ENCODE results near the gene MRI1.

Gene MRI1

GRCh38 chr19:13768510-13768909 lies 4.2 kb downstream of the MRI1 start:
- H3K4me3 ChIP-seq (ENCODE audit: insufficient read depth in 1 of 2, low read depth in 1 of 2, low read length in 2 of 2): no peak overlapping the region
- peaks cover 36 to 40% of the 10 kb centered on the region in 2 experiments for H3K36me3 ChIP-seq (ENCODE audit: control insufficient read depth in 1 of 2, insufficient read depth in 2 of 2, low read depth in 1 of 2, low read length in 2 of 2)
- 97% methylated on average over 19 of the region's 19 CpGs for WGBS
- no peak overlapping the region for H2BK5ac ChIP-seq (ENCODE audit: low read depth, low read length, poor library complexity, severe bottlenecking)
- DNase-seq: no peak
- H3K9ac ChIP-seq (ENCODE audit: low read length): no peak overlapping the region
- H3K4ac ChIP-seq (ENCODE audit: low read depth in 1 of 2, low read length in 2 of 2): no peak overlapping the region
- no peaks in the 10 kb centered on the region for H3K9me3 ChIP-seq (ENCODE audit: control insufficient read depth, low read length)
- no peak overlapping the region for H3K4me2 ChIP-seq (ENCODE audit: low read length, poor library complexity, severe bottlenecking)
- H3K18ac ChIP-seq (ENCODE audit: low read depth in 1 of 2, low read length in 2 of 2): no peak overlapping the region
- H3K27ac ChIP-seq (ENCODE audit: low read length, poor library complexity, severe bottlenecking): no peak overlapping the region
- no peak overlapping the region for H2BK12ac ChIP-seq (ENCODE audit: low read length in 2 of 2)
- H3K79me1 ChIP-seq (replicated peaks; ENCODE audit: low read length, poor library complexity, severe bottlenecking): peaks cover 12% of the 10 kb centered on the region
- H3K27me3 ChIP-seq (ENCODE audit: control insufficient read depth in 1 of 2, insufficient read depth in 1 of 2, low read length in 2 of 2): no peaks in the 10 kb centered on the region
- no peak overlapping the region for H4K8ac ChIP-seq (ENCODE audit: low read length)
- H4K91ac ChIP-seq (ENCODE audit: low read length): no peak overlapping the region
- H2AFZ ChIP-seq (ENCODE audit: low read depth, low read length): no peak overlapping the region
- H2BK120ac ChIP-seq (ENCODE audit: low read depth, low read length): no peak overlapping the region
- no peak overlapping the region for H2BK15ac ChIP-seq (ENCODE audit: low read depth, poor library complexity, severe bottlenecking)
- no peak overlapping the region for H3K23ac ChIP-seq (ENCODE audit: low read length in 2 of 2)
- H3K14ac ChIP-seq (ENCODE audit: low read length in 2 of 2): no peak overlapping the region
- H2AK5ac ChIP-seq (ENCODE audit: low read length, severe bottlenecking): no peak overlapping the region
- H3K4me1 ChIP-seq (ENCODE audit: control insufficient read depth, insufficient read depth, low read depth, low read length): peaks cover 19% of the 10 kb centered on the region

- H3K4me3 ChIP-seq (ENCODE audit: insufficient read depth in 1 of 2, low read depth in 1 of 2, low read length in 2 of 2): no peak overlapping the region
- H3K9ac ChIP-seq (ENCODE audit: low read length): no peak overlapping the region
- no peak overlapping the region for H2BK5ac ChIP-seq (ENCODE audit: low read depth, low read length, poor library complexity, severe bottlenecking)
- H3K18ac ChIP-seq (ENCODE audit: low read depth in 1 of 2, low read length in 2 of 2): no peak overlapping the region
- H4K8ac ChIP-seq (ENCODE audit: low read length): no peak overlapping the region
- peaks cover 14% of the 10 kb centered on the region for H3K4me1 ChIP-seq (ENCODE audit: control insufficient read depth, insufficient read depth, low read depth, low read length)
- no peak overlapping the region for H2AFZ ChIP-seq (ENCODE audit: low read depth, low read length)
- H3K14ac ChIP-seq (ENCODE audit: low read length in 2 of 2): no peak overlapping the region
- no peak overlapping the region for H2AK5ac ChIP-seq (ENCODE audit: low read length, severe bottlenecking)
- no peak overlapping the region for H3K4ac ChIP-seq (ENCODE audit: low read depth in 1 of 2, low read length in 2 of 2)
- DNase-seq: no peak
- H3K4me2 ChIP-seq (ENCODE audit: low read length, poor library complexity, severe bottlenecking): no peak overlapping the region
- no peak overlapping the region for H4K91ac ChIP-seq (ENCODE audit: low read length)
- no peak overlapping the region for H2BK15ac ChIP-seq (ENCODE audit: low read depth, poor library complexity, severe bottlenecking)
- no peak overlapping the region for H2BK120ac ChIP-seq (ENCODE audit: low read depth, low read length)
- peaks cover 12% of the 10 kb centered on the region for H3K79me1 ChIP-seq (replicated peaks; ENCODE audit: low read length, poor library complexity, severe bottlenecking)
- H3K27ac ChIP-seq (ENCODE audit: low read length, poor library complexity, severe bottlenecking): no peak overlapping the region
- no peak overlapping the region for H2BK12ac ChIP-seq (ENCODE audit: low read length in 2 of 2)
- H3K36me3 ChIP-seq (ENCODE audit: control insufficient read depth in 1 of 2, insufficient read depth in 2 of 2, low read depth in 1 of 2, low read length in 2 of 2): peaks cover 29 to 40% of the 10 kb centered on the region in 2 experiments
- no peaks in the 10 kb centered on the region for H3K27me3 ChIP-seq (ENCODE audit: control insufficient read depth in 1 of 2, insufficient read depth in 1 of 2, low read length in 2 of 2)
- no peaks in the 10 kb centered on the region for H3K9me3 ChIP-seq (ENCODE audit: control insufficient read depth, low read length)
- 97% methylated on average over 16 of the region's 16 CpGs for WGBS
- no peak overlapping the region for H3K23ac ChIP-seq (ENCODE audit: low read length in 2 of 2)
Observed at GRCh38 chr19:13770013-13770635, 5.8 kb downstream of the MRI1 start.

DNA sequence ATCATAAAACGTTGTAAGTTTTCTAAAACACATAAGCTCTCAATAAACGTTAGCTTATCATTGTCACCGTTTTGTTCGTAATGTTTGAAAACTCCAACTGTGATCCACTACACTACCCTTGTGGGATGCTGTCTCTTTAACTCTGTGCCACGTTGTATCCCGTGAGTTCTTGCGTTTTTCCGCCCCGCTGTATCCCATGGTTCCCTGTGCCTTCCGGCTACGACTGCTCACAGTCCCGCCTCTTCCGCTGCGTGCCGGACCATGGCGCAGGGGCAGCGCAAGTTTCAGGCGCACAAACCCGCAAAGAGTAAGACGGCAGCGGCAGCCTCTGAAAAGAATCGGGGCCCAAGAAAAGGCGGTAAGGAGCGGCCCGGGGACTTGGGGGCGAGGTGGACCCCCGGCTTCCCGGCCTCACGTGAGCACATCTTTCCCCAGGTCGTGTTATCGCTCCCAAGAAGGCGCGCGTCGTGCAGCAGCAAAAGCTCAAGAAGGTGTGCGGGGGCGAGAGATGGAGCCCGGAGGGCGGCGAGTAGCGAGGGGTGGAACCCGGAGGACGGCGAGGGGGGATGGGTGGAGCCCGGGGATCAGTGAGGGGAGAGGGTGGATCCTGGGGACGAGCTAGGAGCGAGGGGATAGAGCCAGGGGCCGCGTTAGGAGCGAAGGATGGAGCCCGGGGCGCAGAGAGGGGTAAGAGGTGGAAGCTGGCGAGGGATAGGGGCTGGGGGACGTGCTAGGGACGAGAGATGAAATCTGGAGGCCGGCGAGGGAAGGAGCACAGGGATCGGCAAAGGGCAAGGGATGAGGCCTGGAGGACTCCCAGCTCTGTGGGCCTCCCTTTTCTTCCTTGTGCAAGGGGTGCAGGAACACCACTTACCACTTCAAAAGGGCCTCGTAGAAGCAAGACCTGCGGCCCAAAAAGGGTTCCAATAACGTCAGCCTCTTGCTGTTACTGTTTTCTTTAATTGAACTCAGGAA lies 10.2 kb downstream of the MRI1 start, which contains the start of gene C19orf53:
Gene C19orf53 (plus strand): TSS at position 240 of the 975 bp plus-strand sequence. CDS start 22 bp downstream, at position 262.
- WGBS: under 1% methylated on average over 61 of the region's 61 CpGs
- peaks cover 26% of the 10 kb centered on the region for H3K79me1 ChIP-seq (replicated peaks; ENCODE audit: low read length, poor library complexity, severe bottlenecking)
- peak within 1 kb of the TSS; percentile 97 for H3K9ac ChIP-seq (ENCODE audit: low read length)

DNA sequence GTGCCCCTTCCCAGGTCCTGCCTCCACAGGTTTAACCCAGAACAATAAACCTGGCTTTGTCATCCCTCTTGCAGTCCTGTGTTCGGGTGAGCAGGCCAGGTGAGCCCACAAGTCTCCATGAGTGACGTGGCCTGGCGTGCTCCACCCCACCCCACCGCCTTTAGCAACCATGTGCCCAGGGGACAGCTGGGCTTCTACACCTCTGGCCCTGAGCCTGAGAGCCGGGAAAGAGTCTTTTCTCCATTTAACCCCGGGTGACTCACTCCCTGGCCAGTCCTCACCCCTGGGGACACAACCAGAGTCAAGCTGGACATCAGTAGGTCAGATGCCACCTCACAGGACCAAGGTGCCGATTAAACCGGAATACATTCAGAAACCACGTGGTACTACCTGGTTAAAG lies 14.1 kb downstream of the MRI1 start:
- H2AK5ac ChIP-seq (ENCODE audit: low read length, severe bottlenecking): no peak overlapping the region
- H3K9ac ChIP-seq (ENCODE audit: low read length): peak overlapping the region; percentile 15

More for the DNA sequence above, 10.2 kb downstream of the MRI1 start, which contains the start of gene C19orf53:
- Histone ChIP-seq H3K18ac (ENCODE audit: low read depth in 1 of 2, low read length in 2 of 2) (peak within 1 kb of the TSS; percentile 86 to 90), H3K23ac (ENCODE audit: low read length in 2 of 2) (peak within 1 kb of the TSS in 1 of 2 experiments; percentile 78), H4K91ac (ENCODE audit: low read length) (peak within 1 kb of the TSS; percentile 54), H3K9me3 (ENCODE audit: control insufficient read depth, low read length) (no peaks in the 10 kb centered on the region), H3K4me3 (ENCODE audit: insufficient read depth in 1 of 2, low read depth in 1 of 2, low read length in 2 of 2) (peak within 1 kb of the TSS; percentile 82 to 96), H3K36me3 (ENCODE audit: control insufficient read depth in 1 of 2, insufficient read depth in 2 of 2, low read depth in 1 of 2, low read length in 2 of 2) (peaks cover 47 to 48% of the 10 kb centered on the region in 2 experiments), H2BK120ac (ENCODE audit: low read depth, low read length) (peak within 1 kb of the TSS; percentile 22), H3K4ac (ENCODE audit: low read depth in 1 of 2, low read length in 2 of 2) (peak within 1 kb of the TSS; percentile 61 to 97), H2AK5ac (ENCODE audit: low read length, severe bottlenecking) (peak within 1 kb of the TSS; percentile 55), H2BK5ac (ENCODE audit: low read depth, low read length, poor library complexity, severe bottlenecking) (peak within 1 kb of the TSS; percentile 26), H4K8ac (ENCODE audit: low read length) (peak within 1 kb of the TSS; percentile 50), H3K14ac (ENCODE audit: low read length in 2 of 2) (peak within 1 kb of the TSS in 1 of 2 experiments; percentile 94), H3K27ac (ENCODE audit: low read length, poor library complexity, severe bottlenecking) (peak within 1 kb of the TSS; percentile 94), H3K4me2 (ENCODE audit: low read length, poor library complexity, severe bottlenecking) (peak within 1 kb of the TSS; percentile 55), H2BK15ac (ENCODE audit: low read depth, poor library complexity, severe bottlenecking) (peak within 1 kb of the TSS; percentile 52), H3K4me1 (ENCODE audit: control insufficient read depth, insufficient read depth, low read depth, low read length) (peaks cover 11% of the 10 kb centered on the region), H3K27me3 (ENCODE audit: control insufficient read depth in 1 of 2, insufficient read depth in 1 of 2, low read length in 2 of 2) (no peaks in the 10 kb centered on the region), H2BK12ac (ENCODE audit: low read length in 2 of 2) (no peak within 1 kb of the TSS), H2AFZ (ENCODE audit: low read depth, low read length) (peak within 1 kb of the TSS; percentile 72)
- DNase-seq: peak; percentile 95

More for the DNA sequence above, 14.1 kb downstream of the MRI1 start:
- Histone ChIP-seq H3K18ac (ENCODE audit: low read depth in 1 of 2, low read length in 2 of 2) (no peak overlapping the region), H3K79me1 (replicated peaks; ENCODE audit: low read length, poor library complexity, severe bottlenecking) (peaks cover 22% of the 10 kb centered on the region), H4K91ac (ENCODE audit: low read length) (no peak overlapping the region), H3K36me3 (ENCODE audit: control insufficient read depth in 1 of 2, insufficient read depth in 2 of 2, low read depth in 1 of 2, low read length in 2 of 2) (peaks cover 37 to 40% of the 10 kb centered on the region in 2 experiments), H3K4ac (ENCODE audit: low read depth in 1 of 2, low read length in 2 of 2) (no peak overlapping the region), H3K4me1 (ENCODE audit: control insufficient read depth, insufficient read depth, low read depth, low read length) (peaks cover 10% of the 10 kb centered on the region), H3K4me3 (ENCODE audit: insufficient read depth in 1 of 2, low read depth in 1 of 2, low read length in 2 of 2) (no peak overlapping the region), H3K23ac (ENCODE audit: low read length in 2 of 2) (no peak overlapping the region), H3K14ac (ENCODE audit: low read length in 2 of 2) (no peak overlapping the region), H2BK15ac (ENCODE audit: low read depth, poor library complexity, severe bottlenecking) (no peak overlapping the region), H3K27me3 (ENCODE audit: control insufficient read depth in 1 of 2, insufficient read depth in 1 of 2, low read length in 2 of 2) (no peaks in the 10 kb centered on the region), H2BK5ac (ENCODE audit: low read depth, low read length, poor library complexity, severe bottlenecking) (no peak overlapping the region), H4K8ac (ENCODE audit: low read length) (no peak overlapping the region), H2BK12ac (ENCODE audit: low read length in 2 of 2) (no peak overlapping the region), H2AFZ (ENCODE audit: low read depth, low read length) (no peak overlapping the region), H3K9me3 (ENCODE audit: control insufficient read depth, low read length) (no peaks in the 10 kb centered on the region), H3K27ac (ENCODE audit: low read length, poor library complexity, severe bottlenecking) (no peak overlapping the region), H3K4me2 (ENCODE audit: low read length, poor library complexity, severe bottlenecking) (no peak overlapping the region), H2BK120ac (ENCODE audit: low read depth, low read length) (no peak overlapping the region)
- DNase-seq: no peak
- 95% methylated on average over 9 of the region's 9 CpGs for WGBS
